Astrocyte (in vitro differentiated cells and primary cell): ENCODE results near the gene FFAR3. TPM values are rescaled to one million over a fixed set of nuclear protein-coding genes. Genes with fewer than 3 reads are reported as not detected.
"Not testable (repeated sequence)": the region's sequence is repeated elsewhere in the genome, so short reads cannot be mapped to it uniquely, and the experiment has no call there.

Experiments
- DNase-seq: peaks from one replicate; pipeline ENCODE4 v3.0.0-alpha.2; 2010; ENCODE audit warnings: low read depth
- FAIRE-seq: peaks from 2 replicates; lab custom pipeline; 2011; peaks lifted over from hg19 to GRCh38; lab: Jason Lieb, UNC
- H2AFZ ChIP-seq: 2 replicates; pipeline ENCODE4 v1.6.0; 2012; ENCODE audit warnings: low read depth, low read length, inconsistent platforms
- H3K27ac ChIP-seq: 2 replicates; pipeline ENCODE4 v1.5.1; 2011; ENCODE audit warnings: low read depth, low read length, inconsistent platforms
- H3K27me3 ChIP-seq: 2 replicates; pipeline ENCODE4 v1.6.0; 2011; ENCODE audit warnings: low read length, inconsistent platforms; ENCODE audit not compliant: insufficient read depth
- H3K36me3 ChIP-seq: 2 replicates; pipeline ENCODE4 v1.5.1; 2011; ENCODE audit warnings: low read length, inconsistent platforms; ENCODE audit not compliant: insufficient read depth
- H3K4me1 ChIP-seq: 2 replicates; pipeline ENCODE4 v1.5.1; 2011; ENCODE audit warnings: low read length, inconsistent platforms; ENCODE audit not compliant: insufficient read depth
- H3K4me2 ChIP-seq: 2 replicates; pipeline ENCODE4 v1.6.0; 2012; ENCODE audit warnings: low read length, inconsistent platforms
- H3K4me3 ChIP-seq: 2 replicates; pipeline ENCODE4 v1.5.1; 2011; ENCODE audit warnings: low read depth, mild to moderate bottlenecking, low read length, inconsistent platforms; ENCODE audit not compliant: insufficient read depth
- H3K79me2 ChIP-seq: 2 replicates; pipeline ENCODE4 v1.6.0; 2012; ENCODE audit warnings: mild to moderate bottlenecking, low read length, inconsistent platforms; ENCODE audit not compliant: insufficient read depth
- H3K9ac ChIP-seq: 2 replicates; pipeline ENCODE4 v1.6.0; 2012; ENCODE audit warnings: mild to moderate bottlenecking, low read length, inconsistent platforms
- H3K9me3 ChIP-seq: 2 replicates; pipeline ENCODE4 v1.5.1; 2012; ENCODE audit warnings: low read depth, mild to moderate bottlenecking, low read length, inconsistent platforms; ENCODE audit not compliant: insufficient read depth
- H4K20me1 ChIP-seq: 2 replicates; pipeline ENCODE4 v1.6.0; 2012; ENCODE audit warnings: low read length, inconsistent platforms; ENCODE audit not compliant: insufficient read depth
- H3K27ac Mint-ChIP-seq: one replicate; pipeline ENCODE4 v1.8.0; 2021; ENCODE audit warnings: mild to moderate bottlenecking, mixed read lengths; ENCODE audit not compliant: unreplicated experiment
- H3K27me3 Mint-ChIP-seq: one replicate; pipeline ENCODE4 v1.8.0; 2021; ENCODE audit warnings: low read depth, mixed read lengths; ENCODE audit not compliant: unreplicated experiment
- H3K36me3 Mint-ChIP-seq: one replicate; pipeline ENCODE4 v1.8.0; 2021; ENCODE audit warnings: low read depth, mixed read lengths; ENCODE audit not compliant: unreplicated experiment
- H3K4me1 Mint-ChIP-seq: one replicate; pipeline ENCODE4 v1.8.0; 2021; ENCODE audit warnings: low read depth, mixed read lengths; ENCODE audit not compliant: unreplicated experiment
- H3K4me3 Mint-ChIP-seq: one replicate; pipeline ENCODE4 v1.8.0; 2021; ENCODE audit warnings: mild to moderate bottlenecking, moderate library complexity, mixed read lengths; ENCODE audit not compliant: unreplicated experiment
- H3K9me3 Mint-ChIP-seq: one replicate; pipeline ENCODE4 v1.8.0; 2021; ENCODE audit warnings: mild to moderate bottlenecking, mixed read lengths; ENCODE audit not compliant: unreplicated experiment
- CTCF ChIP-seq: IDR thresholded peaks from 2 replicates; pipeline ENCODE4 v1.5.1; 2011; ENCODE audit warnings: low read depth, mild to moderate bottlenecking, inconsistent platforms, low read length, moderate library complexity; ENCODE audit not compliant: insufficient read depth
- EZH2 ChIP-seq: IDR thresholded peaks from 2 replicates; pipeline ENCODE4 v1.6.1; 2012; ENCODE audit warnings: mild to moderate bottlenecking, low read length, inconsistent platforms; ENCODE audit not compliant: insufficient read depth
- total RNA-seq: library from RNA; stranded (reverse); gene quantifications from 2 replicates; pipeline ENCODE4 v1.2.1, GENCODE V29; 2021

FFAR3 gene
- total RNA-seq, 1 donor from 2014 or later = not detected

- not testable (repeated sequence) for H3K4me1 Mint-ChIP-seq, H2AFZ ChIP-seq, H3K36me3 Mint-ChIP-seq, H3K36me3 ChIP-seq, H3K27ac Mint-ChIP-seq, H3K27ac ChIP-seq, DNase-seq, H3K79me2 ChIP-seq, H3K9me3 Mint-ChIP-seq, H4K20me1 ChIP-seq, H3K4me3 Mint-ChIP-seq, H3K27me3 ChIP-seq, H3K4me2 ChIP-seq, H3K4me3 ChIP-seq, FAIRE-seq, H3K4me1 ChIP-seq, H3K9me3 ChIP-seq, H3K9ac ChIP-seq
- peaks cover 26% of the 10 kb centered on the region for H3K27me3 Mint-ChIP-seq
Measured at GRCh38 chr19:35358834-35359233, 574 bp downstream of the FFAR3 start.

- not testable (repeated sequence) for H3K9me3 ChIP-seq, H3K36me3 Mint-ChIP-seq, H3K27ac ChIP-seq, H3K27ac Mint-ChIP-seq, H3K4me2 ChIP-seq, H3K4me3 ChIP-seq, H3K79me2 ChIP-seq, H3K4me1 ChIP-seq, H4K20me1 ChIP-seq, H3K27me3 ChIP-seq, H3K36me3 ChIP-seq, DNase-seq, H3K4me3 Mint-ChIP-seq, H3K9me3 Mint-ChIP-seq, FAIRE-seq, H3K4me1 Mint-ChIP-seq, H2AFZ ChIP-seq, H3K9ac ChIP-seq
- H3K27me3 Mint-ChIP-seq = peaks cover 26% of the 10 kb centered on the region
Measured at GRCh38 chr19:35359395-35359794, 1.1 kb downstream of the FFAR3 start.

GRCh38 chr19:35360081-35360480 lies 1.8 kb downstream of the FFAR3 start:
- H3K36me3 Mint-ChIP-seq, H3K4me3 Mint-ChIP-seq, H3K4me1 Mint-ChIP-seq, FAIRE-seq, H3K4me2 ChIP-seq, H4K20me1 ChIP-seq, H3K27ac ChIP-seq, DNase-seq, H3K36me3 ChIP-seq, H2AFZ ChIP-seq, H3K27ac Mint-ChIP-seq, H3K9me3 ChIP-seq, H3K27me3 ChIP-seq, H3K4me3 ChIP-seq, H3K79me2 ChIP-seq, H3K9ac ChIP-seq, H3K9me3 Mint-ChIP-seq, H3K4me1 ChIP-seq: not testable (repeated sequence)
- peaks cover 26% of the 10 kb centered on the region for H3K27me3 Mint-ChIP-seq

- FAIRE-seq (no peak), DNase-seq (no peak)
- Histone ChIP-seq H3K9me3 (no peaks in the 10 kb centered on the region), H4K20me1 (no peaks in the 10 kb centered on the region), H2AFZ (no peak overlapping the region), H3K4me1 (no peaks in the 10 kb centered on the region), H3K4me2 (no peak overlapping the region), H3K27ac (no peak overlapping the region), H3K27me3 (no peaks in the 10 kb centered on the region), H3K9ac (no peak overlapping the region), H3K4me3 (no peak overlapping the region), H3K79me2 (no peaks in the 10 kb centered on the region), H3K36me3 (no peaks in the 10 kb centered on the region)
- TF ChIP-seq EZH2 (no peak), CTCF (no peak)
- no peak overlapping the region for H3K4me3 Mint-ChIP-seq
- H3K27me3 Mint-ChIP-seq = peaks cover 24% of the 10 kb centered on the region
- no peaks in the 10 kb centered on the region for H3K9me3 Mint-ChIP-seq
- no peak overlapping the region for H3K27ac Mint-ChIP-seq
- H3K4me1 Mint-ChIP-seq = no peaks in the 10 kb centered on the region
- H3K36me3 Mint-ChIP-seq = no peaks in the 10 kb centered on the region
Measured at GRCh38 chr19:35360880-35361420, 2.7 kb downstream of the FFAR3 start.
